ENCODE measurements around the gene KLKB1. TPM values are rescaled to one million over a fixed set of nuclear protein-coding genes. Genes with fewer than 3 reads are reported as not detected.

KLKB1 gene
- polyA plus RNA-seq, 3 donors, result 0.28 TPM; not detected in 2

- no peaks in the 10 kb centered on the region for H3K27me3 ChIP-seq (ENCODE audit: control insufficient read depth in 2 of 2, insufficient read depth in 2 of 2, low read length in 2 of 2)
- intact Hi-C loops (cut with micrococcal nuclease), result no loop called here
- no peaks in the 10 kb centered on the region for H4K20me1 ChIP-seq (ENCODE audit: insufficient read depth, low read length)
- H3K9me3 ChIP-seq (replicated peaks in 1 of 2; ENCODE audit: control insufficient read depth in 1 of 2, insufficient read depth in 1 of 2, low read length in 2 of 2), result no peaks in the 10 kb centered on the region
- peaks cover 0 to 16% of the 10 kb centered on the region in 2 donors for H3K36me3 ChIP-seq (replicated peaks in 1 of 2; ENCODE audit: control insufficient read depth in 1 of 2, insufficient read depth in 2 of 2, low read length in 2 of 2)
- under 1% methylated on average over 107 of the region's 107 CpGs for WGBS (ENCODE audit: insufficient coverage)
- H3K4me3 ChIP-seq (replicated peaks in 1 of 3; ENCODE audit: low read depth in 2 of 3, low read length in 3 of 3), result peak within 1 kb of the TSS; percentile 74 to 94 (median 90)
- Mint-ChIP-seq H3K4me3 (peak within 1 kb of the TSS; percentile 98), H3K9me3 (peaks cover 0 to 2% (median 0%) of the 10 kb centered on the region in 7 donors), H3K36me3 (peaks cover 12 to 14% of the 10 kb centered on the region in 2 donors), H3K27me3 (ENCODE audit: low read depth in 3 of 3) (peaks cover 2 to 12% (median 5%) of the 10 kb centered on the region in 3 donors), H3K27ac (peak within 1 kb of the TSS; percentile 84 to 97 (median 91)), H3K4me1 (peaks cover 21% of the 10 kb centered on the region)
- peak within 1 kb of the TSS; percentile 67 to 76 for H3K27ac ChIP-seq (ENCODE audit: low read depth in 1 of 2, low read length in 2 of 2)
- H3K9ac ChIP-seq (ENCODE audit: insufficient read depth, low read length, poor library complexity, severe bottlenecking), result peak within 1 kb of the TSS; percentile 82
- TF ChIP-seq CTCF (IDR thresholded peaks at IDR 0.05), result peak; percentile 55
- no peaks in the 10 kb centered on the region for H3K79me2 ChIP-seq (ENCODE audit: insufficient read depth, low read length)
- H2AFZ ChIP-seq (ENCODE audit: insufficient read depth, low read depth, low read length, poor library complexity, severe bottlenecking), result peak within 1 kb of the TSS; percentile 90
- peaks cover 20 to 29% of the 10 kb centered on the region in 2 donors for H3K4me1 ChIP-seq (ENCODE audit: control insufficient read depth in 1 of 2, insufficient read depth in 2 of 2, low read length in 2 of 2)
- peak; percentile 69 to 79 (median 74) for DNase-seq
- peak within 1 kb of the TSS; percentile 95 for H3K4me2 ChIP-seq (replicated peaks; ENCODE audit: extremely low read depth, low read length, poor library complexity, severe bottlenecking)
Measured at GRCh38 chr4:186191200-186192065, 35.9 kb upstream of the KLKB1 start, which contains the start of gene CYP4V2. Gene CYP4V2 (plus strand): TSS chr4:186191567. CDS start chr4:186191824, 257 bp downstream.

GRCh38 chr4:186192066-186192612 lies 35.2 kb upstream of the KLKB1 start:
- intact Hi-C loops (cut with micrococcal nuclease), result no loop called here

More at GRCh38 chr4:186192066-186192612, 35.2 kb upstream of the KLKB1 start:
- Mint-ChIP-seq H3K27ac (peak overlapping the region; percentile 84 to 97 (median 91)), H3K27me3 (ENCODE audit: low read depth in 3 of 3) (peaks cover 2 to 11% (median 5%) of the 10 kb centered on the region in 3 donors), H3K36me3 (peaks cover 17 to 19% of the 10 kb centered on the region in 2 donors), H3K4me1 (peaks cover 21% of the 10 kb centered on the region), H3K4me3 (peak overlapping the region; percentile 98), H3K9me3 (peaks cover 0 to 2% (median 0%) of the 10 kb centered on the region in 7 donors)
- no peaks in the 10 kb centered on the region for H3K27me3 ChIP-seq (ENCODE audit: control insufficient read depth in 2 of 2, insufficient read depth in 2 of 2, low read length in 2 of 2)
- no peaks in the 10 kb centered on the region for H4K20me1 ChIP-seq (ENCODE audit: insufficient read depth, low read length)
- peak; percentile 12 to 42 (median 20) for DNase-seq
- no peaks in the 10 kb centered on the region for H3K9me3 ChIP-seq (replicated peaks in 1 of 2; ENCODE audit: control insufficient read depth in 1 of 2, insufficient read depth in 1 of 2, low read length in 2 of 2)
- peaks cover 0 to 23% of the 10 kb centered on the region in 2 donors for H3K36me3 ChIP-seq (replicated peaks in 1 of 2; ENCODE audit: control insufficient read depth in 1 of 2, insufficient read depth in 2 of 2, low read length in 2 of 2)
- peak overlapping the region; percentile 66 to 76 for H3K27ac ChIP-seq (ENCODE audit: low read depth in 1 of 2, low read length in 2 of 2)
- WGBS (ENCODE audit: insufficient coverage), result 0% methylated on average over 18 of the region's 22 CpGs
- TF ChIP-seq CTCF (IDR thresholded peaks at IDR 0.05), result no peak
- H3K4me2 ChIP-seq (replicated peaks; ENCODE audit: extremely low read depth, low read length, poor library complexity, severe bottlenecking), result peak overlapping the region; percentile 95
- H3K79me2 ChIP-seq (ENCODE audit: insufficient read depth, low read length), result no peaks in the 10 kb centered on the region
- peak overlapping the region; percentile 82 for H3K9ac ChIP-seq (ENCODE audit: insufficient read depth, low read length, poor library complexity, severe bottlenecking)
- H2AFZ ChIP-seq (ENCODE audit: insufficient read depth, low read depth, low read length, poor library complexity, severe bottlenecking), result peak overlapping the region; percentile 90
- peaks cover 20 to 29% of the 10 kb centered on the region in 2 donors for H3K4me1 ChIP-seq (ENCODE audit: control insufficient read depth in 1 of 2, insufficient read depth in 2 of 2, low read length in 2 of 2)
- peak overlapping the region; percentile 74 to 94 (median 90) for H3K4me3 ChIP-seq (replicated peaks in 1 of 3; ENCODE audit: low read depth in 2 of 3, low read length in 3 of 3)

Data from CD14-positive monocyte (primary cell).